Endothelial cell of umbilical vein (primary cell): ENCODE data around the gene KRT15. TPM values are rescaled to one million over a fixed set of nuclear protein-coding genes. Genes with fewer than 3 reads are reported as not detected.

ENCODE experiments used
- BruUV-seq: library from RNA; stranded (reverse); fragments of 400-500 nt; replicated peaks from 2 replicates; lab custom pipeline; 2021; lab: Mats Ljungman, UMichigan
- CTCF ChIA-PET: fragments of 300-600, 350-600 bp; sonication (Branson Sonifier 250); formaldehyde crosslinking; loops from one replicate; lab custom pipeline; 2021; ENCODE audit warnings: antibody characterized with exemption, inconsistent platforms; lab: Charles Lee
- POLR2A ChIA-PET: fragments of 300-600, 350-600 bp; sonication (Branson Sonifier 250); formaldehyde crosslinking; loops from one replicate; lab custom pipeline; 2021; ENCODE audit warnings: antibody characterized with exemption, inconsistent platforms; lab: Charles Lee
- DNase-seq: peaks from one replicate; pipeline ENCODE4 v3.0.0-alpha.2; 2011; ENCODE audit warnings: low read depth, low spot score
- FAIRE-seq: peaks from 2 replicates; lab custom pipeline; 2011; peaks lifted over from hg19 to GRCh38; lab: Jason Lieb, UNC
- H2AFZ ChIP-seq: 2 replicates; pipeline ENCODE4 v1.6.0; 2012; ENCODE audit warnings: low read depth, low read length, control low read depth, inconsistent platforms
- H3K27ac ChIP-seq: 2 replicates; pipeline ENCODE4 v1.5.1; 2011; ENCODE audit warnings: low read depth, mild to moderate bottlenecking, control low read depth, low read length, moderate library complexity; ENCODE audit not compliant: insufficient read depth
- H3K27me3 ChIP-seq, 2 experiments: 2 replicates each; pipeline versions ENCODE4 v1.6.0 to v1.6.1; 2011; ENCODE audit warnings: low read length in 2 of 2, mixed read lengths in 1 of 2; ENCODE audit not compliant: control insufficient read depth in 2 of 2, insufficient read depth in 2 of 2
- H3K36me3 ChIP-seq, 2 experiments: 2 replicates in 1 of 2; 3 replicates in 1 of 2; pipeline ENCODE4 v1.5.1; 2011; ENCODE audit warnings: low read length in 2 of 2, mild to moderate bottlenecking in 1 of 2, moderate library complexity in 1 of 2; ENCODE audit not compliant: control insufficient read depth in 2 of 2, insufficient read depth in 2 of 2; ENCODE audit errors: extremely low read depth in 1 of 2
- H3K4me1 ChIP-seq: 3 replicates; pipeline ENCODE4 v1.5.1; 2011; ENCODE audit warnings: mild to moderate bottlenecking, low read length; ENCODE audit not compliant: control insufficient read depth, insufficient read depth; ENCODE audit errors: extremely low read depth
- H3K4me2 ChIP-seq: 2 replicates; pipeline ENCODE4 v1.6.1; 2011; ENCODE audit warnings: low read length, control low read depth, mixed read lengths; ENCODE audit not compliant: insufficient read depth
- H3K4me3 ChIP-seq, 3 experiments: fragments of 200-600 bp in 1 of 3; sonication (generic), shearing (Covaris generic) in 1 of 3; replicated peaks in 1 of 3; 2 replicates each; pipeline ENCODE4 v1.5.1; 2011 to 2016; ENCODE audit warnings: control low read depth in 3 of 3, low read length in 3 of 3, mild to moderate bottlenecking in 2 of 3, inconsistent platforms in 1 of 3, low read depth in 1 of 3, moderate library complexity in 1 of 3; ENCODE audit not compliant: insufficient read depth in 1 of 3
- H3K79me2 ChIP-seq: 2 replicates; pipeline ENCODE4 v1.6.0; 2012; ENCODE audit warnings: low read length, inconsistent platforms; ENCODE audit not compliant: control insufficient read depth, insufficient read depth
- H3K9ac ChIP-seq: replicated peaks from 2 replicates; pipeline ENCODE3; 2011; ENCODE audit warnings: low read length, control low read depth; ENCODE audit not compliant: insufficient read depth; ENCODE audit errors: extremely low read depth
- H3K9me1 ChIP-seq: replicated peaks from 3 replicates; pipeline ENCODE4 v1.6.0; 2011; ENCODE audit warnings: mild to moderate bottlenecking, low read length; ENCODE audit not compliant: control insufficient read depth, insufficient read depth; ENCODE audit errors: extremely low read depth
- H3K9me3 ChIP-seq: replicated peaks from 2 replicates; pipeline ENCODE4 v1.5.1; 2012; ENCODE audit warnings: low read length, inconsistent platforms; ENCODE audit not compliant: control insufficient read depth, insufficient read depth
- H4K20me1 ChIP-seq: replicated peaks from 2 replicates; pipeline ENCODE3; 2011; ENCODE audit warnings: mild to moderate bottlenecking, low read length; ENCODE audit not compliant: control insufficient read depth, insufficient read depth; ENCODE audit errors: extremely low read depth
- EZH2 ChIP-seq: IDR thresholded peaks from 2 replicates; pipeline ENCODE4 v1.6.1; 2012; ENCODE audit warnings: borderline replicate concordance, low read depth, mild to moderate bottlenecking, moderate library complexity, low read length, inconsistent platforms; ENCODE audit not compliant: severe bottlenecking
- FOS ChIP-seq: IDR thresholded peaks from 2 replicates; pipeline ENCODE4 v1.6.1; 2011; ENCODE audit warnings: mild to moderate bottlenecking, low read length, moderate library complexity, borderline replicate concordance; ENCODE audit not compliant: insufficient read depth
- GATA2 ChIP-seq: IDR thresholded peaks from 2 replicates; pipeline ENCODE4 v1.7.0; 2011; ENCODE audit warnings: low read depth, mild to moderate bottlenecking, moderate library complexity, mixed read lengths, low read length; ENCODE audit not compliant: insufficient read length, insufficient read depth
- JUN ChIP-seq: IDR thresholded peaks from 2 replicates; pipeline ENCODE4 v1.6.1; 2011; ENCODE audit warnings: borderline replicate concordance, low read depth; ENCODE audit not compliant: insufficient read length, insufficient read depth
- MYC ChIP-seq: IDR thresholded peaks from one replicate; pipeline ENCODE4 v1.6.1; 2011; ENCODE audit warnings: mild to moderate bottlenecking, low read depth, low read length
- POLR2A ChIP-seq: IDR thresholded peaks from 2 replicates; pipeline ENCODE4 v1.6.1; 2012; ENCODE audit warnings: low read depth, mild to moderate bottlenecking, control low read depth, low read length
- POLR2AphosphoS5 ChIP-seq: IDR thresholded peaks from 2 replicates; pipeline ENCODE4 v1.6.1; 2012; ENCODE audit warnings: low read depth, mild to moderate bottlenecking, control low read depth, low read length, moderate library complexity; ENCODE audit not compliant: insufficient read depth
- dilution Hi-C: fragments of 300-500 bp; cut with MboI; formaldehyde crosslinking; loops from one replicate; pipeline ENCODE4 v1.15.0; 2019; ENCODE audit warnings: low sequenced_read_pairs; ENCODE audit not compliant: extremely low pct_ligation_motif_present
- intact Hi-C: fragments of 100-400 bp; cut with micrococcal nuclease; formaldehyde crosslinking; loops from one replicate; pipeline ENCODE4 v1.10.0; 2022
- polyA plus RNA-seq, 4 experiments: library from polyadenylated mRNA; depleted of rRNA in 3 of 4; stranded (reverse) in 3 of 4; unstranded in 1 of 4; fragments of >200 nt; gene quantifications; 2 replicates each; pipeline versions ENCODE4 v1.2.1 to v1.2.3, GENCODE V29; 2011 to 2012; ENCODE audit warnings: missing spikeins in 1 of 4
- total RNA-seq: library from RNA; stranded (reverse); gene quantifications from 2 replicates; pipeline ENCODE4 v1.2.3, GENCODE V29; 2021
- TF ChIP-seq, protein P1 (sequence below): IDR thresholded peaks from 2 replicates; pipeline ENCODE4 v1.6.1; 2011; ENCODE audit not compliant: insufficient read depth, insufficient read length
- TF ChIP-seq, protein P2 (sequence below), 2 donors: IDR thresholded peaks; 1 replicate in 1 of 2; 2 replicates in 1 of 2; pipeline ENCODE4 v1.5.1; 2011; ENCODE audit warnings: low read length in 2 of 2, mild to moderate bottlenecking in 2 of 2, moderate library complexity in 2 of 2, control low read depth in 1 of 2, inconsistent platforms in 1 of 2, low read depth in 1 of 2; ENCODE audit not compliant: insufficient read depth in 1 of 2; ENCODE audit errors: extremely low read depth in 1 of 2

The KRT15 gene
- total and polyA plus RNA-seq, 2 donors (not counting 3 experiments of a cell fraction or from before 2014, with no cell fraction given): 0.68 to 2.8 TPM

GRCh38 chr17:41547921-41548843 is 29.5 kb upstream of the KRT15 start:
- no peaks in the 10 kb centered on the region for H3K27me3 ChIP-seq
- POLR2A ChIA-PET: interaction anchor here (2.2 kb wide), 1 partner anchor 27 kb away, joined by 6 read pairs; no protein-coding TSS in a partner anchor
- H3K27ac ChIP-seq: peak overlapping the region; percentile 10
- CTCF ChIA-PET: interaction anchor here (0.6 to 9.2 kb wide), 72 partner anchors 8 to 900 kb away, joined by 3 to 369 read pairs (median 6); partner anchors contain the start of genes EIF1, KRT13, KRT15 and KRT19
- H3K9me3 ChIP-seq: no peaks in the 10 kb centered on the region
- H3K79me2 ChIP-seq: no peaks in the 10 kb centered on the region
- intact Hi-C loops: loop anchor here (1.0 to 5.0 kb wide), 8 partner anchors 18 to 746 kb away; no protein-coding TSS in a partner anchor
- H3K9me1 ChIP-seq: no peaks in the 10 kb centered on the region
- peaks cover 19% of the 10 kb centered on the region for H3K4me1 ChIP-seq
- FAIRE-seq: peak; percentile 95
- DNase-seq: peak; percentile 78
- H3K4me2 ChIP-seq: peak overlapping the region; percentile 66
- no peaks in the 10 kb centered on the region for H4K20me1 ChIP-seq
- peak overlapping the region in 1 of 3 experiments; percentile 20 for H3K4me3 ChIP-seq
- H2AFZ ChIP-seq: peak overlapping the region; percentile 92
- no peak for TF ChIP-seq POLR2A
- TF ChIP-seq, protein P1, sequence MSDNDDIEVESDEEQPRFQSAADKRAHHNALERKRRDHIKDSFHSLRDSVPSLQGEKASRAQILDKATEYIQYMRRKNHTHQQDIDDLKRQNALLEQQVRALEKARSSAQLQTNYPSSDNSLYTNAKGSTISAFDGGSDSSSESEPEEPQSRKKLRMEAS: no peak
- no peak for TF ChIP-seq MYC
- TF ChIP-seq, protein P2, sequence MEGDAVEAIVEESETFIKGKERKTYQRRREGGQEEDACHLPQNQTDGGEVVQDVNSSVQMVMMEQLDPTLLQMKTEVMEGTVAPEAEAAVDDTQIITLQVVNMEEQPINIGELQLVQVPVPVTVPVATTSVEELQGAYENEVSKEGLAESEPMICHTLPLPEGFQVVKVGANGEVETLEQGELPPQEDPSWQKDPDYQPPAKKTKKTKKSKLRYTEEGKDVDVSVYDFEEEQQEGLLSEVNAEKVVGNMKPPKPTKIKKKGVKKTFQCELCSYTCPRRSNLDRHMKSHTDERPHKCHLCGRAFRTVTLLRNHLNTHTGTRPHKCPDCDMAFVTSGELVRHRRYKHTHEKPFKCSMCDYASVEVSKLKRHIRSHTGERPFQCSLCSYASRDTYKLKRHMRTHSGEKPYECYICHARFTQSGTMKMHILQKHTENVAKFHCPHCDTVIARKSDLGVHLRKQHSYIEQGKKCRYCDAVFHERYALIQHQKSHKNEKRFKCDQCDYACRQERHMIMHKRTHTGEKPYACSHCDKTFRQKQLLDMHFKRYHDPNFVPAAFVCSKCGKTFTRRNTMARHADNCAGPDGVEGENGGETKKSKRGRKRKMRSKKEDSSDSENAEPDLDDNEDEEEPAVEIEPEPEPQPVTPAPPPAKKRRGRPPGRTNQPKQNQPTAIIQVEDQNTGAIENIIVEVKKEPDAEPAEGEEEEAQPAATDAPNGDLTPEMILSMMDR (IDR thresholded peaks at IDR 0.05; ENCODE audit: extremely low read depth in 1 of 2, insufficient read depth in 1 of 2, low read depth in 1 of 2, low read length in 2 of 2): no peak
- peak; percentile 63 for TF ChIP-seq JUN
- TF ChIP-seq POLR2AphosphoS5: peak; percentile 69
- TF ChIP-seq GATA2: no peak
- TF ChIP-seq FOS: peak; percentile 96
- TF ChIP-seq EZH2: no peak
- no TSS peak for BruUV-seq
- dilution Hi-C loops: no loop called here
- H3K9ac ChIP-seq: peak overlapping the region; percentile 29
- no peaks in the 10 kb centered on the region for H3K36me3 ChIP-seq
